H1 (cell line): ENCODE results near the gene CCDC195. TPM values are rescaled to one million over a fixed set of nuclear protein-coding genes. Genes with fewer than 3 reads are reported as not detected.

Experiments
- CTCF ChIP-seq, 3 experiments: IDR thresholded peaks; 1 replicate in 2 of 3; 2 replicates in 1 of 3; pipeline versions ENCODE4 v1.5.1 to v1.6.1; 2011; ENCODE audit warnings: low read length in 3 of 3, mild to moderate bottlenecking in 3 of 3, inconsistent platforms in 2 of 3, low read depth in 1 of 3, moderate library complexity in 1 of 3; ENCODE audit not compliant: insufficient read depth in 1 of 3; ENCODE audit errors: control extremely low read depth in 1 of 3
- SIRT6 ChIP-seq: IDR thresholded peaks from one replicate; pipeline ENCODE4 v1.7.1; 2012; ENCODE audit warnings: low read length, inconsistent platforms
- polyA plus RNA-seq, 7 experiments: library from polyadenylated mRNA; depleted of rRNA in 3 of 7; stranded (reverse) in 5 of 7; unstranded in 2 of 7; fragments of >200 nt in 5 of 7; fragments of 200-250 nt in 2 of 7; gene quantifications; 1 replicate in 5 of 7; 2 replicates in 1 of 7; 4 replicates in 1 of 7; pipeline versions ENCODE4 v1.2.1 to v1.2.3, GENCODE V29; 2011 to 2013; ENCODE audit warnings: missing spikeins in 2 of 7, mixed read lengths in 2 of 7
- total RNA-seq: library from RNA; stranded (reverse); fragmentation: NEBNext Ultra II Directional; extraction: Animal tissue kit (Norgen Biotek cat#: 25700); gene quantifications from 2 replicates; pipeline ENCODE4 v1.2.1, GENCODE V29; 2021

The CCDC195 gene
- total and polyA plus RNA-seq, 2 of the 8 experiments (the other 6 are each of a cell fraction or from before 2014, with no cell fraction given): not detected

- TF ChIP-seq CTCF (IDR thresholded peaks at IDR 0.05; ENCODE audit: control extremely low read depth in 1 of 3, insufficient read depth in 1 of 3, low read depth in 1 of 3, low read length in 3 of 3) (no peak), SIRT6 (no peak)
- TF ChIP-seq, all 59 proteins: peak for 0
These were observed 44.4 kb downstream of the CCDC195 start (continued) for GRCh38 chr2:224671731-224672130.
